IPS-20b (cell line): ENCODE results near the gene SLC27A3.
A peak's percentile ranks its signal among the peaks of the same experiment; 100 is the strongest.

Experiments
- H3K27ac ChIP-seq: one replicate; pipeline ENCODE4 v1.5.1; 2013; ENCODE audit warnings: low read length
- H3K27me3 ChIP-seq: 2 replicates; pipeline ENCODE4 v1.6.1; 2013; ENCODE audit warnings: mild to moderate bottlenecking, low read length, inconsistent platforms; ENCODE audit not compliant: insufficient read depth
- H3K36me3 ChIP-seq: 2 replicates; pipeline ENCODE4 v1.6.1; 2013; ENCODE audit warnings: low read depth, mild to moderate bottlenecking, inconsistent platforms, low read length, moderate library complexity; ENCODE audit not compliant: insufficient read depth
- H3K4me1 ChIP-seq: 2 replicates; pipeline ENCODE4 v1.6.1; 2013; ENCODE audit warnings: mild to moderate bottlenecking, control low read depth, inconsistent platforms, low read length, moderate library complexity; ENCODE audit not compliant: insufficient read depth
- H3K4me3 ChIP-seq: 2 replicates; pipeline ENCODE4 v1.5.1; 2013; ENCODE audit warnings: mild to moderate bottlenecking, low read length, inconsistent platforms
- H3K9ac ChIP-seq: 2 replicates; pipeline ENCODE4 v1.6.1; 2013; ENCODE audit warnings: low read depth, mild to moderate bottlenecking, inconsistent platforms, low read length, moderate library complexity
- H3K9me3 ChIP-seq: 2 replicates; pipeline ENCODE4 v1.6.1; 2013; ENCODE audit warnings: mild to moderate bottlenecking, low read depth, low read length, inconsistent platforms; ENCODE audit not compliant: insufficient read depth

The SLC27A3 gene

DNA sequence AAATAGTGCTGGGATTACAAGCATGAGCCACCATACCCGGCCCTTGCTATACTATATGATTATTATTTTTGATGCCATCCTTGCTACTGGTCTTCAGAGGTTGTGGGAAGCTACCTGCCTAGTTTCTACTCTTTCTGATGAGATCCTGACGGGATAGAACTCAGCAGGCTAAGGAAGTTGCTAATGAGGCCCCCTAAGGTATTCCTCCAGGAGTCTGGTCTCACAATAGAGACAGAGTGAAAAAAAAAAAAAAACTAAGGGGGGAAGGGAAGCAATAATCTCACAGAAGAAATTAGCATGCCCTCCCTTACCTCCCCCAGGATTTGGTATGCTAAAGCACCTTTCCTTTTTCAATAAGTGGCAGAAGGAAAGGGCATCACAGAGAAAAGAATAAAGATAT is 29.8 kb upstream of the SLC27A3 start:
- peak overlapping the region; percentile 82 for H3K27ac ChIP-seq
- peaks cover 80% of the 10 kb centered on the region for H3K36me3 ChIP-seq
- H3K9ac ChIP-seq = peak overlapping the region; percentile 81; the same call in 1 of the 2 replicates
- no peaks in the 10 kb centered on the region for H3K27me3 ChIP-seq
- peaks cover 41% of the 10 kb centered on the region for H3K4me1 ChIP-seq
- no peaks in the 10 kb centered on the region for H3K9me3 ChIP-seq
- peak overlapping the region; percentile 56; the same call in 1 of the 2 replicates for H3K4me3 ChIP-seq

DNA sequence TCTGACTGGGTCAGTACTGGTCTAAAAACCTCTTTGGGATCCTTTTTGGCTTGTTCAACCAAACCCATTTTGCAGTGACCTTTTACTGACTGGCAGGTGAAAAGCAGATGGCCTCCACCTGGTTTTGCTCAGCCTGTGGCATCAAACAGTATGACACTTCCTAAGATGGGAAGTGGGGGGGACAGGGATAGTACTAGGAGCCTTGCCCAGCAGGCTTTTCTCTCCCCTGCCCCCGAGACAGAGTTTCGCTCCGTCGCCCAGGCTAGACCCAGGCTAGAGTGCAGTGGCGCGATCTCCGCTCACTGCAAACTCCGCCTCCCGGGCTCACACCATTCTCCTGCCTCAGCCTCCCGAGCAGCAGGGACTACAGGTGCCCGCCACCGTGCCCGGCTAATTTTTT is 29.0 kb upstream of the SLC27A3 start:
- H3K4me1 ChIP-seq = peaks cover 41% of the 10 kb centered on the region
- H3K4me3 ChIP-seq = peak overlapping the region; percentile 56; the same call in 1 of the 2 replicates
- H3K27me3 ChIP-seq = no peaks in the 10 kb centered on the region
- peak overlapping the region; percentile 82 for H3K27ac ChIP-seq
- H3K9me3 ChIP-seq = no peaks in the 10 kb centered on the region
- H3K36me3 ChIP-seq = peaks cover 80% of the 10 kb centered on the region
- H3K9ac ChIP-seq = peak overlapping the region; percentile 81; the same call in 1 of the 2 replicates

DNA sequence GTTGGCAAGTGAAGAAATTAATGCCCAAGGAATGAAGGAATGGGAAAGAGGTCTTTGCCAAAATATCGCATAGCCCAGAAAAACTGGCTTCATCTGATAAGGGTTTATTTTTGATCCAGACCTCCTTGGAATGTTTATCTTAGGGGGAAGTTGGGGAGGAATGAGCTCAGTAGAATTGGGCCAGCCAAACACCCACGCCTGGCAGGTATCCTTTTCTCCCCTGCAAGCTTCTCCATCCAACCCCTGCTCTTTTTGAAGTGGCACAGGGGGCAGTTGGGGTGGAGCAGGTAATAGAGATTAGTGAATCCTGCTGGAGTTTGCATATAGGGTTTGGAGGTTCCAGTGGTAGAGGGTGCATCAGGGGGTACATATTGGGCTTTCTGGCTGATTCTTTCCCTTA is 26.3 kb upstream of the SLC27A3 start:
- Histone ChIP-seq H3K9ac (no peak overlapping the region), H3K27ac (no peak overlapping the region), H3K4me3 (no peak overlapping the region), H3K36me3 (peaks cover 74% of the 10 kb centered on the region), H3K4me1 (peaks cover 34% of the 10 kb centered on the region), H3K9me3 (no peaks in the 10 kb centered on the region), H3K27me3 (no peaks in the 10 kb centered on the region)

DNA sequence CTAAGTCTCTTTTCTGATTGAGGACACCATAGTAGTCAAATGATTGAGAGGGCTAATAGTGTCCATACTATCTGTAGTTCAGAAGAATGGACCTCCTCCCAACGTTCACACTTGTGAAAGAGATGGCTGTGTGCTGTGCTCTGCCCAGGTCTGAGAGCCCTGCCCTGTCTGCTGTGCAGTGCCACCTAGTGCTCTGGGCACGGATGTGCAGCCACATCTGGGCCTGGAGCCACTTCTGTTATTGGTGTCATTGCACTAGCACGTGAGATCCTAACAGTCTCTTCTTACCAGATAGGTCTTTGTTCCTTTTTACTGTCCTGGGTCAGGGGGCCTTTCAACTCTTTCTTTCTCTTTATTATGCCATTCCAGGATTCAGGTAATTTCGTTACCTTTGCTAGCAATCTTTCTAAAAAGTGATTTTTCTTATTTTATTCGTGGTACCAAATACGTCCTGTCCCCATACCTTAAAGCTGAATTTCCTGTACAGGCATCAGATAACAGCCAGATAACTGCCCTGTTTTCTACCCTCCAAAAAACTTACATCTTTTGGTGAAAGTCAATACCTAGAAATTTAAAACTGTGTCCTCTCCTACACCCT is 25.7 kb upstream of the SLC27A3 start:
- H3K27ac ChIP-seq = no peak overlapping the region
- H3K9me3 ChIP-seq = no peaks in the 10 kb centered on the region
- no peaks in the 10 kb centered on the region for H3K27me3 ChIP-seq
- no peak overlapping the region for H3K4me3 ChIP-seq
- H3K9ac ChIP-seq = no peak overlapping the region; the same call in 1 of the 2 replicates
- H3K4me1 ChIP-seq = peaks cover 28% of the 10 kb centered on the region
- H3K36me3 ChIP-seq = peaks cover 74% of the 10 kb centered on the region

DNA sequence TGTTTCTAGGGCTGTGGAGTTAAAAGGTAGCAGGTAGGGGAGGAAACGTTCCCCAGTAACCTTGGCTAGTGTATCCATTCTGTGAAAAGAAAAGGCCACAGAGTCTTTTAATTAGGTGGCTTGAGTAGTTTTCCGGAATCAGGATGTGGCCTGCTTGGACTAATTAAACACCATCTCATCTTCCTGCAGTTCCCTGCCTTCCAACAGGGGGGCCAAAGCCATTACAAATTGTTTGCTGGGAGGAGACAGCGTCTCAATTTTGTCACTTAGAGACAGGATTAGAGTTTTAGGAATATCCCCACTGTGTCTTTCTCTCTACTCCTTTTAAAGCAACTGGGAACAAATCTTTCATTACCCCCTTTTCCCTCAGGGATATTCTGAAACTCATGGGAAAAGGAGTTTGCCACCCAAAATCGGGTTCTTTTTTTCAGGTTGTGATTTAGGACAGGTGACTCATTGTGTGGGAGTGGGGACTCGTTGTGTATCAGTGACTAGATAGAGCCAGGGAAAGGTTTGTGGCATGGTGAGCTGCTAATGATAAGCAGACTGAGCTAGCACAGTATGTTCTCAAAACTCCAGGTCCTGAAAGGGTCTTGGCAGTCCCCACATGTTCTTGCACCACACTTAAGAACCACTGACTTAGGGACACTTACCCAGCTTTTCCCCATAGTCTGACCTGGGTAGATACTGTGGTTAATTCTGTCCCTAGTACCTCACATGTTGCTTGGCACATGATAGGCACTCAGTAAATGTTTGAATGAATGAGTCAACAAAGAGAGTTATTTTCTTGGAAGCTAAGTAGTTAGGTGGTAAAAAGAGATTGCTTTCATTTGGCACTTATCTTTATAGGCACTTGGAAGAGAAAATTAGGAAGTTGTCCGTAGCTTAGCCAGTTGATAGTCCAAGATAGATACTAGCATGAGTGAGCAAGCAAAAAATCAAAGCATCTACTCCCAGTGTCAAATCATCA is 24.9 kb upstream of the SLC27A3 start:
- H3K36me3 ChIP-seq = peaks cover 80% of the 10 kb centered on the region
- H3K4me1 ChIP-seq = peaks cover 22% of the 10 kb centered on the region
- no peak overlapping the region for H3K27ac ChIP-seq
- no peaks in the 10 kb centered on the region for H3K27me3 ChIP-seq
- H3K4me3 ChIP-seq = no peak overlapping the region
- no peak overlapping the region; the same call in 1 of the 2 replicates for H3K9ac ChIP-seq
- H3K9me3 ChIP-seq = no peaks in the 10 kb centered on the region

DNA sequence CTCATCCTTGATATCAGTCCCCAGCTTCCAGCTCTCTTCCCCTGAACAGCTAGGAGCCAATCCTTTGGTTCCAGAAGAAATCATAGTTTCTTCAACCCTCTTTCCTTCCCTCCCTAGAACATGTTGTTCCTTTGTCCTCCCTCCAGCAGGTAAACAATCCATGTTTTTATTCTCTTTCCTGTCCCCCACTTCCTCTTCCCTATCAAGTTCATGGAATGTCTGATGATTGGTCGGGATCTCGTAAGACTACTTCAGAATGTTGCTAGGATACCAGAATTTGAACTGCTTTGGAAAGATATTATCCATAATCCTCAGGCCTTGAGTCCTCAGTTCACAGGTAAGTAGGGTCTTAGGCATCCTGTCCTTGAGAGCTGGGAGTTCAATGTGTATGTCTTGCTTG is 23.1 kb upstream of the SLC27A3 start:
- no peak overlapping the region for H3K9ac ChIP-seq
- no peaks in the 10 kb centered on the region for H3K9me3 ChIP-seq
- peaks cover 9% of the 10 kb centered on the region for H3K4me1 ChIP-seq
- H3K36me3 ChIP-seq = peaks cover 90% of the 10 kb centered on the region
- no peaks in the 10 kb centered on the region for H3K27me3 ChIP-seq
- H3K27ac ChIP-seq = no peak overlapping the region
- no peak overlapping the region for H3K4me3 ChIP-seq

DNA sequence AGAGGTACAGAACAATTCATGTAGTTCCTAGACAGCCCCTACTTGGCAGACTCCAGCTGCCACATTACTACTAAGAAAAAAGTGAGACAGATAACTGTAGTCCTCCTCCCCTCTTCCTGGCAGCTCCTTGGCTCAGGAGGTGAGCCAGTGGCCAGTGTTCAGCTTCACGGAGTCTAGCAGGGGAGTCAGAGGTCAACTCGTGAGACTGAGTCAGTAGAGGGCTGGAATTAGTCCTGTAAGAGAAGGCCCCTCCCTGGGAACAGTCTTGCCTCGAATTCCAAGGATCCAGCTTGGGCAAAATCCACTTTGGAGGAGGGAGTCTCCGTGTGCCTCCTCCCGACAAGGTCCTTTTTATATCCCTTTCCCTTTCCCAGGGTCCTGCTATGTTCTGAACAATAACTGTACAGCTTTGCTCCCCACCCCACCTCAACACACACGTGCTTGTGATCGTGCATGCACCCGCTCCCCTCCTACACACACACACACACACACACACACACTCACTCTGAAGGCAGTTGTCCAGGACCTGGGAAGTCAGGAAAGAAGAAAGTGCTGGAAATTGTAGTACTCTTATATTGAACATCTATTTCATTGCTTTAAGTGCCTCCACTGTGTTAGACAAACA is 22.5 kb upstream of the SLC27A3 start:
- H3K27me3 ChIP-seq = no peaks in the 10 kb centered on the region
- H3K36me3 ChIP-seq = peaks cover 90% of the 10 kb centered on the region
- H3K27ac ChIP-seq = no peak overlapping the region
- H3K9me3 ChIP-seq = no peaks in the 10 kb centered on the region
- no peak overlapping the region for H3K4me3 ChIP-seq
- H3K4me1 ChIP-seq = peaks cover 4% of the 10 kb centered on the region; the same call in 1 of the 2 replicates
- no peak overlapping the region for H3K9ac ChIP-seq

DNA sequence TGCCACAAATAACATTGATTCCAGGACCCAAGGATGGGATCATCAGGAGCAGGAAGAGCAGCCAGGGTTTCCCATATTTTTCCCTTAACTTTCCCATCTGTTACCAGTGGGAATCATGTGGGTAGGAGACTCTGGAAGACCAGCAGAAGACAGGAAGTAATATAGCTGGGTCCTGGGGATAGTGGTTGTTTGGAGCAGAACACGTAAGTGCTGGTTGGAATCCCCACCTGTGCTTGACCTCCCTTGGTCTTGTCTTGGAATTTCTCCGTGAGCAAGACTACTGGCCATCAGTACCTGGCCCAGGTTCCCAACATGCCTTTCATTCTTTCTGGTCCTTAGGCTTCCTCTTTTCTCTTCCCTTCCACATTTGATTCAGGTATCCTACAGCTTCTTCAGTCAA is 20.9 kb upstream of the SLC27A3 start:
- Histone ChIP-seq H3K9ac (no peak overlapping the region), H3K27me3 (no peaks in the 10 kb centered on the region), H3K4me3 (no peak overlapping the region), H3K36me3 (peaks cover 90% of the 10 kb centered on the region), H3K4me1 (no peaks in the 10 kb centered on the region; the same call in 1 of the 2 replicates), H3K27ac (no peak overlapping the region), H3K9me3 (no peaks in the 10 kb centered on the region)

DNA sequence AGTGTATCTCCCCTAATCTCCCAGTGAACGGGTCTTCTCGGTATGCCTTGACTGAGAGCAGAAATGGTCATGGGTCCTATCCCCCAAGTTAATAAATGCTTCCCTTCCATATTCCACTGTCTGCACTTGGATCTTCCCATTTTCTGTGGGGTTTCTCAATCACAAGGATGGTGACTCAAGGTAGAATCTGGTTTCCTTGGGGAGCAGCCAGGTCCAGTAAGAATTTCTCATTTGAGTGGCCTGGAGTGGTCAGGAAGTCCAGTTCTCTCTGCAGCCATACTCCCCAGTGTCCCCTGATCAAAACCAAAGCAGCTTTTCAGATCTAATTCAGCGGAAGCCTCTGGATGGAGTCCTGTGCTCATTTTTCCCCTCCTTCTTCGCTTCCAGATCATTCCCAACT is 14.8 kb upstream of the SLC27A3 start:
- Histone ChIP-seq H3K9me3 (no peaks in the 10 kb centered on the region), H3K4me1 (no peaks in the 10 kb centered on the region), H3K4me3 (no peak overlapping the region), H3K27me3 (no peaks in the 10 kb centered on the region), H3K36me3 (peaks cover 96% of the 10 kb centered on the region), H3K9ac (no peak overlapping the region), H3K27ac (no peak overlapping the region)

DNA sequence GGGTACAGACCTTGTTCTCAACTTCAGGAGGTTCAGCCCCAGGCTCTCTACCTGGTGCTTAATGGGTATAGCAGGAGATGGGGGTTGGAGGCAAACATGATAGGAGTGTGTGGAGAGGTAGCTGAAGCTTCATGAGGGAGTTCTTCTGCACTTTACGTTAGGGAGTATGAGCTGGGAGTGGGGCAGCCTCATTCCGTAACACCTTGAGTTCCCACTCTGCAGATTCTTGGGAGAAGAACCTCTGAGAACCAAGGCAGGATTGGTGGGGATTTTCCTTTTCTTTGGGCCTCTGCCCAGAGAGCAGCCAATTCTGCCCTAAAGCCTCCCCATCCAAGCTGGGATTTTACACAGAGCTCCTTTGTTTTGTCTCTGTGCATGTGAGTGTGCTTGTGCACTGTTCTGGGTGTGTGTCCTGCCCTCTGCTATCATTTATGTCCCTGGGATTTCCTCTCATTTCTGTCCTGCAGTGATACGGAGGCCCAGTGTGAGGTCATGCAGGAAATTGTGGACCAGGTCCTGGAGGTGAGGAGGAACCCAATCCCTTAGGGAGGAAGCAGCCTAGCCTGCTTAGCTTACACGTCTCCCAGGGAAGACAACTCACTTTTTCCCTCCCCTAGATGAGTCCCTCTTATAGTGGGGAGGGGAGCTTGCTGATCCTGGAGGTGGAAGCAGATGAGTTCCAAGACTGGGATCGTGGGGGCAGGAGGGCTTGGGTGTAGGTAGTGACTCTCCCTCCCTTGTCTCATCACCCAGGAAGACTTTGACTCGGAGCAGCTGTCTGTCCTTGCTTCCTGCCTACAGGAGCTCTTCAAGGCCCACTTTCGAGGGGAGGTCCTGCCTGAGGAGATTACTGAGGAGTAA is 11.6 kb upstream of the SLC27A3 start:
- no peak overlapping the region for H3K9ac ChIP-seq
- H3K4me3 ChIP-seq = no peak overlapping the region
- no peak overlapping the region for H3K27ac ChIP-seq
- H3K36me3 ChIP-seq = peaks cover 95% of the 10 kb centered on the region
- H3K9me3 ChIP-seq = no peaks in the 10 kb centered on the region
- H3K27me3 ChIP-seq = no peaks in the 10 kb centered on the region
- H3K4me1 ChIP-seq = no peaks in the 10 kb centered on the region

DNA sequence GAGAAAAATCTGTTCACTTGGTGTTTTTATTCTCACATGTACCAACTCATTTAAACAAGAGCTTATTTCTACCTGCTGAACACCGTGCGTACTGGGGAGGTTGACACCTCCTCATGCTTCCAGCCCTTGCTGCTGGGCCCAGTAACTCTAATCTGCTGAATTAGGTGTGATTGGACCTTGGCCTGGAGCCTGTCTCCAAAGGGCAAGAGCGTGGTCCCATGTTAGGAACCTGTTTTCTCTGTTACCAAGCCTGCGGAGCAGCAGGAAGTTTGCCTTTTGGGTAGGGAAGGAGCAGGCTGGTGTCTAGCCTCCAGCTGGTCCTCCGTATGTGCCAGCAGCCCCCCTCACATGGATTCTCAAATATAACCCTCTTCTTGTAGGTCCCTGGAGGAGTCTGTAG is 10.9 kb upstream of the SLC27A3 start:
- no peak overlapping the region for H3K9ac ChIP-seq
- H3K4me3 ChIP-seq = no peak overlapping the region
- no peaks in the 10 kb centered on the region for H3K9me3 ChIP-seq
- H3K4me1 ChIP-seq = no peaks in the 10 kb centered on the region
- no peaks in the 10 kb centered on the region for H3K27me3 ChIP-seq
- peaks cover 95% of the 10 kb centered on the region for H3K36me3 ChIP-seq
- no peak overlapping the region for H3K27ac ChIP-seq
